Measurements from ENCODE around the gene CALHM5.

DNA sequence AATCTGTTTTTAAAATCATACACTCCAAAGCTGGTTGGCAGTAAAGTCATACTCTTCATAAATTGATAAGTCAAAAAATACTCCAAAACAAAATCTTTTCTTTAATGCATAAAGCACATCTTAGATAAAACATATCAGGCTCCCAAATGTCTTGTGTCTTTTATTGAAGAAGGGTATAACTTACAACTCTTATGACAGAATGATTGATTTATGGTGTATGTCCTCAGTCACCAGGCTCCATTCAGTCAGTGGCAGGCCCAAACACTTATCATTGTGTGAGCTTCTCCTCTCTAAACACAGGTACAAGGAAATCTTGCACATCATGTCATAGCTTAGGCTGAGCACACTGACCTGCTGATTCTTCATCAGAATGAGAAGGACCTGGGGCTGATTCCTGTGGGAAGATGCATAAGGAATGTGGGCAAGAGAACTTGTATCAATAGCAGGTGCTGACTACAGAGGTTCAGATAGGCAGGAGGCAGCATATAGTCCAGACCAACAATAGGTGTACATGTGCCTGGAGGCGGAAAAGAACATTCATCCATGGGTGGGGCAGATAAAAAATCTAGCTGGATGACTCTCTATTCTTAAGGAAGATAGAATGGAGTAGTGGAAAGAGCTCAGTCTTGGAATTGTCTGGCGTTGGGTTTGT is 1.9 kb downstream of the CALHM5 start:
- TF ChIP-seq EZH2 (IDR thresholded peaks at IDR 0.05; ENCODE audit: insufficient read depth, poor library complexity, severe bottlenecking) (no peak), EZH2phosphoT487 (IDR thresholded peaks at IDR 0.05; ENCODE audit: insufficient read depth, low read depth) (no peak)
